MCF 10A (cell line): Measurements from ENCODE around the gene LRTM2. TPM values are rescaled to one million over a fixed set of nuclear protein-coding genes. Genes with fewer than 3 reads are reported as not detected.

Experiments
- BruUV-seq: library from RNA; stranded (reverse); fragments of 400-500 nt; replicated peaks from 2 replicates; lab custom pipeline; 2021; lab: Mats Ljungman, UMichigan
- CTCF ChIA-PET: fragments of 300-600 bp; sonication (Branson Sonifier 250); formaldehyde crosslinking; extraction: SDS; loops from one replicate; lab custom pipeline; 2021; ENCODE audit warnings: antibody characterized with exemption, inconsistent platforms; lab: Yijun Ruan, JAX
- POLR2A ChIA-PET: fragments of 300-600, 350-650 bp; sonication (Branson Sonifier 250); formaldehyde crosslinking; extraction: SDS; loops from one replicate; lab custom pipeline; 2020; ENCODE audit warnings: antibody characterized with exemption, inconsistent platforms; lab: Yijun Ruan, JAX
- DNase-seq: peaks from one replicate; pipeline ENCODE4 v3.0.0-alpha.2; 2018; ENCODE audit not compliant: unreplicated experiment
- H3K27ac Mint-ChIP-seq: one replicate; pipeline ENCODE4 v1.8.0; 2022; ENCODE audit warnings: mild to moderate bottlenecking, low read depth, mixed read lengths; ENCODE audit not compliant: unreplicated experiment
- H3K27me3 Mint-ChIP-seq: one replicate; pipeline ENCODE4 v1.8.0; 2022; ENCODE audit warnings: mixed read lengths; ENCODE audit not compliant: insufficient read depth, unreplicated experiment
- H3K36me3 Mint-ChIP-seq: one replicate; pipeline ENCODE4 v1.8.0; 2022; ENCODE audit warnings: mild to moderate bottlenecking, moderate library complexity, mixed read lengths; ENCODE audit not compliant: insufficient read depth, unreplicated experiment
- H3K4me1 Mint-ChIP-seq: one replicate; pipeline ENCODE4 v1.8.0; 2022; ENCODE audit warnings: mixed read lengths; ENCODE audit not compliant: insufficient read depth, unreplicated experiment
- H3K4me3 Mint-ChIP-seq: one replicate; pipeline ENCODE4 v1.8.0; 2022; ENCODE audit warnings: mild to moderate bottlenecking, moderate library complexity, mixed read lengths; ENCODE audit not compliant: unreplicated experiment
- H3K9me3 Mint-ChIP-seq: one replicate; pipeline ENCODE4 v1.8.0; 2022; ENCODE audit warnings: mixed read lengths; ENCODE audit not compliant: unreplicated experiment
- intact Hi-C: fragments of 100-400 bp; cut with micrococcal nuclease; formaldehyde crosslinking; loops from 2 replicates; pipeline ENCODE4 v1.14.1; 2022
- total RNA-seq: library from RNA; stranded (reverse); gene quantifications from 2 replicates; pipeline ENCODE4 v1.2.3, GENCODE V29; 2022
- TF ChIP-seq, protein P1 (sequence below): fragments of 200-600 bp; IDR thresholded peaks from one replicate; pipeline ENCODE4 v1.8.0; 2022; ENCODE audit warnings: antibody characterized with exemption, mild to moderate bottlenecking; ENCODE audit not compliant: unreplicated experiment

LRTM2 gene
- total RNA-seq, 1 experiment from 2014 or later, result not detected

DNA sequence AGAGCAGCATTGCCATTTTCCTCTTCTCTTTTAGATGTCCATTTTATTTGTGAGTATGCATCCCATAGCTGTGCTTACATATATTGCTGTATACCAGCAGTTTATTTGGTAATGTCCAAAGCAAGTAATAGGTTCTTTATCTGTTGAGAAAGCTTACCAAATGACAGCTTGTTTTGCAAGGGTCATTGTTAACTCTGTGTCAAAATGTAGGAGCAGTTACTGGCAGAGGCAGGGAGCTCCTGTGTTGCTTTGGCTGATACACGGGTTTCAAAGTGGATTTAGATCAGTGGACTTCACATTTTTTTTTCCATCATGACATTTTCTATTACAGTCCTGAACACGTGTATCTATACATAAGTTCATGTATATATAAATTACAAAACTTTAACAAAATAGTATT, 38.1 kb upstream of the LRTM2 start:
- intact Hi-C loops, result no loop called here

DNA sequence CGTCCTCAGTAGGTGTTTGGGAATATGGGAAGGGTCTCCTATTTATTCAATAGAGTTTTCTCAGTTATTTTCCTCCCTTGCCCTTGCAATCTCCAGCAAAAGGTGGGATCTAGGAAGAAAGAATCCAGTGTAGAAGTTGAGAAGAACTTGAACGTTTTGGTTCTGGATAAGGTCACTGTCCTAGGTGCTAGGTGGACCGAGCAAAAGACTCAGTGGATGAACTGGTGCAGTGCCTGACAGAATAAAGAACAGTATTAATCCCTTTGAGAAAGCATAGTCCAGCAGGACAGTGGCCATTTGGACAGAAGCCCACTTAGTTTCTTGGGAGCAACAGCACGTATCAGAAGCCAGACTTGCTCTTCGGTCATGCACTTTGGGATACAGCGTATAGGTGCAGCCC, 32.7 kb upstream of the LRTM2 start:
- no peak overlapping the region for H3K27ac Mint-ChIP-seq
- POLR2A ChIA-PET, result no interaction called here
- no peaks in the 10 kb centered on the region for H3K27me3 Mint-ChIP-seq
- no peak overlapping the region for H3K4me3 Mint-ChIP-seq
- no peaks in the 10 kb centered on the region for H3K9me3 Mint-ChIP-seq
- BruUV-seq, result no TSS peak
- TF ChIP-seq, protein P1, sequence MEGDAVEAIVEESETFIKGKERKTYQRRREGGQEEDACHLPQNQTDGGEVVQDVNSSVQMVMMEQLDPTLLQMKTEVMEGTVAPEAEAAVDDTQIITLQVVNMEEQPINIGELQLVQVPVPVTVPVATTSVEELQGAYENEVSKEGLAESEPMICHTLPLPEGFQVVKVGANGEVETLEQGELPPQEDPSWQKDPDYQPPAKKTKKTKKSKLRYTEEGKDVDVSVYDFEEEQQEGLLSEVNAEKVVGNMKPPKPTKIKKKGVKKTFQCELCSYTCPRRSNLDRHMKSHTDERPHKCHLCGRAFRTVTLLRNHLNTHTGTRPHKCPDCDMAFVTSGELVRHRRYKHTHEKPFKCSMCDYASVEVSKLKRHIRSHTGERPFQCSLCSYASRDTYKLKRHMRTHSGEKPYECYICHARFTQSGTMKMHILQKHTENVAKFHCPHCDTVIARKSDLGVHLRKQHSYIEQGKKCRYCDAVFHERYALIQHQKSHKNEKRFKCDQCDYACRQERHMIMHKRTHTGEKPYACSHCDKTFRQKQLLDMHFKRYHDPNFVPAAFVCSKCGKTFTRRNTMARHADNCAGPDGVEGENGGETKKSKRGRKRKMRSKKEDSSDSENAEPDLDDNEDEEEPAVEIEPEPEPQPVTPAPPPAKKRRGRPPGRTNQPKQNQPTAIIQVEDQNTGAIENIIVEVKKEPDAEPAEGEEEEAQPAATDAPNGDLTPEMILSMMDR, result no peak
- peaks cover 8% of the 10 kb centered on the region for H3K4me1 Mint-ChIP-seq
- intact Hi-C loops, result no loop called here
- no peak for DNase-seq
- CTCF ChIA-PET, result interaction anchor here (0.9 to 14.0 kb wide), 3 partner anchors 137 to 153 kb away, joined by 3 to 341 read pairs (median 141); no protein-coding TSS in a partner anchor
- H3K36me3 Mint-ChIP-seq, result peaks cover 52% of the 10 kb centered on the region

More for the DNA sequence above, 38.1 kb upstream of the LRTM2 start:
- no TSS peak for BruUV-seq
- H3K27ac Mint-ChIP-seq, result no peak overlapping the region
- no peak overlapping the region for H3K4me3 Mint-ChIP-seq
- peaks cover 25% of the 10 kb centered on the region for H3K4me1 Mint-ChIP-seq
- H3K27me3 Mint-ChIP-seq, result no peaks in the 10 kb centered on the region
- CTCF ChIA-PET, result interaction anchor here (0.7 to 1.8 kb wide), 3 partner anchors 8 to 148 kb away, joined by 5 to 14 read pairs (median 6); no protein-coding TSS in a partner anchor
- POLR2A ChIA-PET, result interaction anchor here (1.4 kb wide), 1 partner anchor 92 kb away, joined by 4 read pairs; the partner anchor contains the start of gene ADIPOR2
- TF ChIP-seq, protein P1, result no peak
- H3K9me3 Mint-ChIP-seq, result no peaks in the 10 kb centered on the region
- H3K36me3 Mint-ChIP-seq, result peaks cover 40% of the 10 kb centered on the region
- DNase-seq, result no peak

DNA sequence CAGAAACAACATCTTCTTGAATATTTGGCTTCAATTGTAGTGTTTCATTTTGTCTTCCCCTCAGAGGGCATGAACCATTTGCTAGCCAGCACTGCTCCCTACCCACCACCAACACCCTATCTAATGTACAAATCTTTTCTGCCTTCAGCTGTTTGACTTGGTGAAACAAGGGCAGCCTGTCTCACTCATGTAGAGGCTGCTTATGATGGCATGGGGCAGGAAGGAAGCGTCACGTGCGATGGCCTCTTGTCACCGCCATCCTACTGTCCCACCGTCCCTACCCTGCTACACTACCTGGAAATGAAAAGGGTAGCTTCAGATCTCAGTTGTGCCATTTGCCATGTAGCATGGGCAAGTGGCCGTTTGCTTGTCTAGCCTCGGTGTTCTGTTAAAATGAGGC, 29.9 kb upstream of the LRTM2 start:
- Mint-ChIP-seq H3K9me3 (no peaks in the 10 kb centered on the region), H3K4me1 (peaks cover 8% of the 10 kb centered on the region), H3K27ac (no peak overlapping the region), H3K27me3 (no peaks in the 10 kb centered on the region), H3K4me3 (no peak overlapping the region), H3K36me3 (peaks cover 45% of the 10 kb centered on the region)
- no TSS peak for BruUV-seq
- ChIA-PET POLR2A (interaction anchor here (0.5 to 1.3 kb wide), 7 partner anchors 12 to 801 kb away, joined by 3 to 7 read pairs (median 3); no protein-coding TSS in a partner anchor), CTCF (interaction anchor here (0.6 to 14.0 kb wide), 29 partner anchors 9 to 1431 kb away, joined by 3 to 341 read pairs (median 7); partner anchors contain the start of gene WNT5B)
- TF ChIP-seq, protein P1, result no peak
- intact Hi-C loops, result no loop called here
- no peak for DNase-seq

DNA sequence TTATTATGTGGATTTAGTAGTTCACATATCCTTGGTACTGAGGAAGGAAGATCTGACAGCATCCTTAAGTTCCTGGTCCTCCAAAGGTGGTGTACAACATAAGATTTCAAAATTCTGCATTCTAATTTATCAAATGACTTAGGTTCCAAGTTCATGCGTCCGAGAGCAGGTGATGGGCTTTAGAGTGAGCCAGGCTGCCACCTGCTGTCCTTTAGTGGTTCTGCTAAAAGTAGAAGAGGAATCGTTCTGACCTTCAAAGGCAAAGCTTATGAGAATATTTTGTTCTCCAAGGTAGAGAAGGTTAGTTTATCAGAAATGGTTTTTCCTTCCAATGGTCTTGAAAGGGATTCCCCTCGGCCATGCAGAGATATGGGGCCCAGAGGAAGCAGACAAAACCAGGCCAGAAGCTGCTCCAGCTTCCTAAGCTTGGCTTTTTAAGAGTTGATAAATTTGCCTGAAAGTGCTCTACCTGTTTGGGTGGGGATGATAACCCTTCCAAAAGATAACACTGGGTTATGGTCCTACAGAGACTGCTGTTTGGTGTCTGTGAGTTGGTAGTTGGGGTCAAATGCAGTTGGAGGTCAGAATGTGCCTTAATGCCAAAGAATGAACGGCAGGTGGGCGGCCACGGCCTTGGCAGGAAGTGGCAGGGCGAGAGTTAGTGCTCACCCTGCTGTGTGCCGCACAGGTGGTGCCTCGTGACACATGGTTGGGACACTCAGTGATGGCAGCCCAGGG, 29.1 kb upstream of the LRTM2 start:
- DNase-seq, result peak; percentile 74
- intact Hi-C loops, result loop anchor here (1.0 kb wide), 3 partner anchors 100 to 157 kb away; partner anchors contain the start of gene ADIPOR2
- Mint-ChIP-seq H3K27ac (no peak overlapping the region), H3K36me3 (peaks cover 36% of the 10 kb centered on the region), H3K4me1 (peaks cover 14% of the 10 kb centered on the region), H3K4me3 (no peak overlapping the region), H3K27me3 (no peaks in the 10 kb centered on the region), H3K9me3 (no peaks in the 10 kb centered on the region)
- ChIA-PET CTCF (interaction anchor here (0.6 to 14.0 kb wide), 39 partner anchors 9 to 681 kb away, joined by 3 to 341 read pairs (median 5); partner anchors contain the start of gene WNT5B), POLR2A (interaction anchor here (0.5 to 1.9 kb wide), 13 partner anchors 13 to 160 kb away, joined by 3 to 8 read pairs (median 3); no protein-coding TSS in a partner anchor)
- TF ChIP-seq, protein P1, result peak; percentile 71
- BruUV-seq, result no TSS peak
